ENCODE results near the gene ATP8B3.

ATP8B3 gene

DNA sequence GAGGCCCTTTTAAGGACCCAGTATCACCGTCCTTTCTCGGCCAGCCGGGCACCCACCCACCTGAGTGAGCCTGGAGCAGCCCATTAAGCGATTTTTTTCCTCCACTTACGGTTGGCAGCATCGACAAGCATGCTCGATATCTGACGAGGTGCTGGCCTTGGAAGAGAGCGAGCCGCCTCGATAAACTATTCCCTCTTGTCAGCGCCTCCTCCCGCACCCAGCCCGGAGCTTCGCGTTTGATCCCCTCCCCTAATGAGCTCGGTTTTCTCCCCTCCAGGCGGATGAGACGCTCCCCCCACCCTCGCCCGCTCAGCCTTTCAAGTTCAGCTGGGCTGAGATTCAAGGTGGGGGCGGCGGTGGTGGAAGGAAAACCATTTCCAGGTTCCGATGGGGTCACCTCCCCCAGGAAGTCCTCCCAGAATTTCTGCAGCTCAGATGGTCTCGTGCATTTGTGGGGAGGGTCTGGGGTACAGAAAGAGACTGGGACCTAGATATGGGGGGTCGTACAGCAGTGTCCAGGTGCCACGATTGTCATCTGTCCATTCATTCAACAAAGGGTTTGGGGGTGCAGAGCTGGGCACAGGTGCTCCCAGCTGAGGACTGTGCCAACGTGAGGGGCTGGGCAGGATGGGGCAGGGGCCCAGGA lies 77.6 kb downstream of the ATP8B3 start:
- DNase-seq = no peak

All from activated effector memory CD4-positive, alpha-beta T cell treated with anti-CD3 and anti-CD28 coated beads, Interleukin-2, amount 50 U/mL, for 16 hours (primary cell).